Limb (tissue), 2 donors: ENCODE data around the gene AMT.

Experiments
- DNase-seq, 2 donors: peaks; one replicate each; pipeline ENCODE4 v3.0.0-alpha.2; 2016; ENCODE audit errors: extremely low spot score in 2 of 2

The AMT gene

GRCh38 chr3:49422379-49423248 is at the start of gene AMT:
AMT (minus strand) TSS chr3:49422473; CDS start chr3:49422450, 23 bp downstream.
- DNase-seq = peak; percentile 32 to 65

- peak in 1 of 2 donors; percentile 48 for DNase-seq
Measured at GRCh38 chr3:49470714-49471420, 48.6 kb upstream of the AMT start.

- DNase-seq = peak; percentile 98 to 99
Measured at GRCh38 chr3:49469936-49470713, 47.9 kb upstream of the AMT start, which contains the start of gene DAG1. DAG1 (plus strand) TSS chr3:49470267; CDS start chr3:49510535, 40,268 bp downstream.

- DNase-seq = peak; percentile 76 to 85
Measured at GRCh38 chr3:49469037-49469935, 47.0 kb upstream of the AMT start.

GRCh38 chr3:49466085-49466484 is 43.8 kb upstream of the AMT start:
- no peak for DNase-seq

GRCh38 chr3:49465270-49466034 is 43.2 kb upstream of the AMT start:
- no peak for DNase-seq

- DNase-seq = no peak
Measured at GRCh38 chr3:49462222-49462621, 39.9 kb upstream of the AMT start.

- peak in 1 of 2 donors; percentile 48 for DNase-seq
Measured at GRCh38 chr3:49461443-49462171, 39.3 kb upstream of the AMT start.

GRCh38 chr3:49460956-49461355 is 38.7 kb upstream of the AMT start:
- DNase-seq = no peak

- no peak for DNase-seq
Measured at GRCh38 chr3:49460188-49460890, 38.1 kb upstream of the AMT start.

GRCh38 chr3:49456466-49456865 is 34.2 kb upstream of the AMT start:
- no peak for DNase-seq

- peak; percentile 19 to 32 for DNase-seq
Measured at GRCh38 chr3:49454898-49455681, 32.8 kb upstream of the AMT start.

GRCh38 chr3:49454458-49454857 is 32.2 kb upstream of the AMT start:
- DNase-seq = no peak

- no peak for DNase-seq
Measured at GRCh38 chr3:49453621-49454020, 31.3 kb upstream of the AMT start.

- no peak for DNase-seq
Measured at GRCh38 chr3:49445391-49445790, 23.1 kb upstream of the AMT start.

GRCh38 chr3:49434731-49435130 is 12.5 kb upstream of the AMT start:
- DNase-seq = no peak

GRCh38 chr3:49428752-49429080 is 6.4 kb upstream of the AMT start:
- DNase-seq = no peak

- no peak for DNase-seq
Measured at GRCh38 chr3:49427586-49427985, 5.3 kb upstream of the AMT start.
